Kidney epithelial cell (primary cell): Measurements from ENCODE around the gene CRHR1. TPM values are rescaled to one million over a fixed set of nuclear protein-coding genes. Genes with fewer than 3 reads are reported as not detected.
"Not testable (repeated sequence)": the region's sequence is repeated elsewhere in the genome, so short reads cannot be mapped to it uniquely, and the experiment has no call there.

Experiments
- DNase-seq: peaks from one replicate; pipeline ENCODE4 v3.0.0-alpha.2; 2010; ENCODE audit warnings: low read depth
- H3K27me3 ChIP-seq: 2 replicates; pipeline ENCODE4 v1.6.0; 2011; ENCODE audit warnings: low read length; ENCODE audit not compliant: control insufficient read depth, insufficient read depth
- H3K36me3 ChIP-seq: 2 replicates; pipeline ENCODE4 v1.5.1; 2011; ENCODE audit warnings: low read length; ENCODE audit not compliant: control insufficient read depth, insufficient read depth
- H3K4me3 ChIP-seq: 2 replicates; pipeline ENCODE4 v1.5.1; 2011; ENCODE audit warnings: low read depth, mild to moderate bottlenecking, control low read depth, low read length
- total RNA-seq: library from RNA; depleted of rRNA; stranded (reverse); fragments of >200 nt; gene quantifications from 2 replicates; pipeline ENCODE4 v1.2.3, GENCODE V29; 2015
- TF ChIP-seq, protein P1 (sequence below): IDR thresholded peaks from 2 replicates; pipeline ENCODE4 v1.5.1; 2011; ENCODE audit warnings: mild to moderate bottlenecking, moderate library complexity, low read length, control low read depth, inconsistent platforms; ENCODE audit not compliant: insufficient read depth, poor library complexity, severe bottlenecking

Gene CRHR1
- total RNA-seq, 1 donor from 2014 or later = not detected

DNA sequence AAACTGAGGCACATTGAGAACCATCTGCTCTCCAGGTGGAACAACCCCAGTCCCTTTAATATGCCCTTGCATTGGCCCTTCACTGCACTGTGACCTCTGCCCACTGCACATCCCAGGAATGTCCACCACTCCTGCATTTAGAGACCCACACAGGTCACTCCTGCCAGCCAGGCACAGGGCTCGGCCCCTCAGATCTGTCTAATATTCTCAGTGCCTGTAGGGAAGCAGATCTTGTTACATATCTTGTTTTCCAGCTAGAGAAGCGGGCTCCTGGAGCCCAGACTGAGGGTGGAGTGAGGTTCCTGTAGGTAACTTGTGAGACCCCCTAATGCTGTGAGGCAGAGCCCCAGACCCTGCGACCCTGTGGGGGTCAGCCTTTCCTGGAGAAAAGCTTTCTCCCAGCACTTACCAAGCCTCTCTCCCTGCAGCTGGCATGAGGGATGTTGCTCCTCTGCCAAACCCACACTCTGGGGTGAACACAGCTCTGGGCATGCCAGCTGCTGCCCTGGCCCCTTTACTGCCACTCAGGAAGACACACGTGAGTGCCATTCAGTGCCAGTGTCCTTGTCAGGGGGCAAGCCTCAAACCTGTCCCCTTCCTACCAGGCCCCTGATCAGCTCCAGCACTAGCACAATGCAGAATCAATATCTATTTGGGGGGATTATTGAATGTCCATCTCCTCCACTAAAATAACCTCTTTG, 40.3 kb upstream of the CRHR1 start:
- TF ChIP-seq, protein P1, sequence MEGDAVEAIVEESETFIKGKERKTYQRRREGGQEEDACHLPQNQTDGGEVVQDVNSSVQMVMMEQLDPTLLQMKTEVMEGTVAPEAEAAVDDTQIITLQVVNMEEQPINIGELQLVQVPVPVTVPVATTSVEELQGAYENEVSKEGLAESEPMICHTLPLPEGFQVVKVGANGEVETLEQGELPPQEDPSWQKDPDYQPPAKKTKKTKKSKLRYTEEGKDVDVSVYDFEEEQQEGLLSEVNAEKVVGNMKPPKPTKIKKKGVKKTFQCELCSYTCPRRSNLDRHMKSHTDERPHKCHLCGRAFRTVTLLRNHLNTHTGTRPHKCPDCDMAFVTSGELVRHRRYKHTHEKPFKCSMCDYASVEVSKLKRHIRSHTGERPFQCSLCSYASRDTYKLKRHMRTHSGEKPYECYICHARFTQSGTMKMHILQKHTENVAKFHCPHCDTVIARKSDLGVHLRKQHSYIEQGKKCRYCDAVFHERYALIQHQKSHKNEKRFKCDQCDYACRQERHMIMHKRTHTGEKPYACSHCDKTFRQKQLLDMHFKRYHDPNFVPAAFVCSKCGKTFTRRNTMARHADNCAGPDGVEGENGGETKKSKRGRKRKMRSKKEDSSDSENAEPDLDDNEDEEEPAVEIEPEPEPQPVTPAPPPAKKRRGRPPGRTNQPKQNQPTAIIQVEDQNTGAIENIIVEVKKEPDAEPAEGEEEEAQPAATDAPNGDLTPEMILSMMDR = no peak
- peaks cover 7% of the 10 kb centered on the region for H3K27me3 ChIP-seq
- no peak for DNase-seq
- no peak overlapping the region for H3K4me3 ChIP-seq
- H3K36me3 ChIP-seq = no peaks in the 10 kb centered on the region

DNA sequence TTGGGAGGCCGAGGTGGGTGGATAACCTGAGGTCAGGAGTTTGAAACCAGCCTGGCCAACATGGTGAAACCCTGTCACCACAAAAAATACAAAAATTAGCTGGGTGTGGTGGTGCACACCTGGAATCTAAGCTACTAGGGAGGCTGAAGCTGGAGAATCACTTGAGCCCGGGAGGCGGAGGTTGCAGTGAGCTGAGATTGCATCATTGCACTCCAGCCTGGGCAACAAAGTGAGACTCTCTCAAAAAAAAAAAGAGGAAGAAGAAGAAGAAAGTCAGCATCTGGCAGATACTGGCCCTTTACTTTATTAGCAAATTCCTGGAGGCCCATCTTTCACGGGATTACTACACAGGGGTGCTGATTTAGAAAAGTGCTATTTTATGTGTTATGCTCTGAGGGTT, 39.3 kb upstream of the CRHR1 start:
- not testable (repeated sequence) for DNase-seq, H3K36me3 ChIP-seq, H3K4me3 ChIP-seq
- H3K27me3 ChIP-seq = peaks cover 11% of the 10 kb centered on the region

DNA sequence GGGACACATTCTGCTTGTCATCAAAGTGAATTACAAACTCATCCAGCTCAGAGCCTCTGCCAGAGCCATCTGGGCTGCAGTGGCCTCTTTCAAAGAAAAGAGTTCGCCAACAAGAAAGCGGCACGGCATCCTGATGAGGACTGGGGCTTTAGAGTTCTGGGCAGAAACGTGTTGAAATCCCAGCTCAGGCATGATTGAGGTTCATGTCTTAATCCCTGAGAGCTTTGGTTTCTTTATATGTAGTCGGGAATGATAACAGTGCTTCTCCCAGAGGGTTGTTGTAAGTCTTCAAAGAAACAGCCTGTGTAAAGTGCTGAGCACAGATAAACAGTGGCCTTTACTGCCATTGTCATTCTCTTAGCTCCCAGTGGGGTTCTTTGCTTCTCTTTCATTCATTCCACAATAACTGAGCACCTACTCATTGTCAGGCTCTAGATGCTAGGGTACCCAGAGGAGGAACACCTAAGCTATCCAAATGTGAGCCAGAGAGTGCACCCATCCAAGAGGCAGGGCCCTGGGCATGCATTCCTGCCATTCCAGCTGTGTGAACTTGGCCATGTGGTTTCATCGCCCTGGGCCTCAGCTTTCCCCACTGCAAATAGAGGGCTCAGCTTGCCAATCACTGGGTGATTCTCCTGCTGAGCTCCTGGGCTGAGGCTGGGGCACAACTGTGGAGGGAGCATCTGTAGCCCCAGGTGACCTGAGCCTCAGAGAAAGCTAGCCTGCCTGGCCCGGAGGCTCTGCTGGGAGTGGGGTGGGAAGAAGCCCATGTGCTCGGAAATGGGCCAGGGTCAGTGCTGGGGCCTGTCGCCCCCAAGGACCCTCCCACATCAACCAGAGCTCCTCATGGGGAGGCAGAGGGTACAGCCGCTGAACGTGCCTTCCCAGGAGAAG, 38.3 kb upstream of the CRHR1 start:
- H3K4me3 ChIP-seq = no peak overlapping the region
- no peaks in the 10 kb centered on the region for H3K36me3 ChIP-seq
- peaks cover 12% of the 10 kb centered on the region for H3K27me3 ChIP-seq
- TF ChIP-seq, protein P1 = no peak
- DNase-seq = no peak

DNA sequence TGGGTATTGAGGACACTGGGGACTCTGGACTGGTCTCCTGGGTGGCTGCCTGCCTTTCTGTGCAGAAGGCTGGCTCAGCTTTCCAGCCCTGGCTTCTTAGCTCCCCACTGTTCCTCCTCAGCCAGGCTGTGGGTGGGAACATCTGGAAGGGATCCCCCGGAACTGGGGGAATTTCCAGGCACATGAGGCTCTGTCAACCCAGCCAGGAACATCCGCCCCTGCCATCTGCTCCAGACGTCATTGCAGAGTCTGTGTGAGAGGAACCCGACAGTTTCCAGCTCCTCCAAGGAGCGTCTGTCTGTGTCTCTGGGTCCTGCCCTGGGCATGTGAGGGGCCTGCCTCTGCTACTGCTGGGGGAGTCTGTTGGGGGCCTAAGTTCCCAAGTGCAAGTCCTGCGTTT, 36.2 kb upstream of the CRHR1 start:
- H3K36me3 ChIP-seq = no peaks in the 10 kb centered on the region
- TF ChIP-seq, protein P1 = no peak

DNA sequence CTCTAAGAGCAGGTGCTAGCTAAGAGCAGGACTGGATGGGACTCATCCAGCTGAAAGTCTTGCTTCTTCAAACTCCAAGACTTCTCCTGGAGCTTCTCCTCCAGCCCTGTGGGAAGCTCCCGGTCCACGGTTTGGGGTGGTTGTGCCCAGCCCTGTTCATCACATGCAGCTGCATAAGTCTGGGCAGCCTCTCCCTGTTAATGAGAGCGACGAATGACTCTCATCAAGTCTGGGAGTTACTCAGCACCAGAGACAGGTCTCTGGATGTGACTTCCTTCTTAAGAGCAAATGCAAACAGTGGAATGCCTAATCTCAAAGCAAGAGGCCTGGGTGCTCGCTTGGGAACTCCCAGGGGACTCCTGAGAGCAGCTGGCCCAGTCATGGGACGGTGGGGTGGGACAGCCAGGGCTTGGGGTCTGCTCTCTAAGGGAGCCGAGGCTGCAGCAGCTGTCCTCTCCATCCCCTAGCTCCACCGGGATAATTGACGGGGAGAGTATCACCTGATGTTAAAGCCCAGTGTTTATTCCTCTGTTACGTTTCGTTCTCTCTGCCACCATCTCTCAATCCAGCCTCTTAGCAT, 35.3 kb upstream of the CRHR1 start:
- no peak overlapping the region for H3K4me3 ChIP-seq
- DNase-seq = no peak
- H3K36me3 ChIP-seq = no peaks in the 10 kb centered on the region
- TF ChIP-seq, protein P1 = no peak
- H3K27me3 ChIP-seq = peaks cover 15% of the 10 kb centered on the region

More for the DNA sequence above, 36.2 kb upstream of the CRHR1 start:
- Histone ChIP-seq H3K27me3 (peaks cover 12% of the 10 kb centered on the region), H3K4me3 (no peak overlapping the region)
- DNase-seq = no peak

DNA sequence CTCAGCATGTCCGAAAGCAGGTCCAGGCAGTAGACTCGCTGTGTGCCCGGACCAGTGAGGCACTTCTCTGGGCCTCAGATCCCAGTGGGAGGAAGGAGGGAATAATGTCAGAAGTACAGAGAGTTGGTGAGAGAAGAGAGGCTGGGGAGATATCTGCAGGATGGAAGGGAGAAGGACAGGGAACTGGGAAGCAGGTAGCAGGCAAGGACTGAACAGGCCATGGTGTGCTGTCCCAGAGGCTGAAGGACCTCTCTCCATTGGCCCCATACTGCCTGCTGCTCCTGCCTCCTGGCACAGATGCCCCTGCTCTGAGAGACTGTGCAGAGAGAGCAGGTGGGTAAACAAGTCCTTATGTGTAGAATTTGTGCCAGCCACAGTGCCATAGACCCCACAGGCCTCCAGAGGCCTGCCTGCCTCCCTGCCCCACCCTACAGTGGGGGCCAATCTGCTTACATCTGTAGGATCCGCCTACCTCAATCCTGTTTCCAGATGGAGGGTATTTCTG, 34.2 kb upstream of the CRHR1 start:
- Histone ChIP-seq H3K36me3 (no peaks in the 10 kb centered on the region), H3K4me3 (no peak overlapping the region), H3K27me3 (peaks cover 15% of the 10 kb centered on the region)
- DNase-seq = no peak
- TF ChIP-seq, protein P1 = no peak
